Suppressor macrophage treated with lipopolysaccharide for 4 hours (primary cell): Measurements from ENCODE around the gene RPS6KA5.
"Not testable (repeated sequence)": the region's sequence is repeated elsewhere in the genome, so short reads cannot be mapped to it uniquely, and the experiment has no call there.

Source experiments
- DNase-seq: peaks from one replicate; pipeline ENCODE4 v3.0.0-alpha.2; 2020

RPS6KA5 gene

DNA sequence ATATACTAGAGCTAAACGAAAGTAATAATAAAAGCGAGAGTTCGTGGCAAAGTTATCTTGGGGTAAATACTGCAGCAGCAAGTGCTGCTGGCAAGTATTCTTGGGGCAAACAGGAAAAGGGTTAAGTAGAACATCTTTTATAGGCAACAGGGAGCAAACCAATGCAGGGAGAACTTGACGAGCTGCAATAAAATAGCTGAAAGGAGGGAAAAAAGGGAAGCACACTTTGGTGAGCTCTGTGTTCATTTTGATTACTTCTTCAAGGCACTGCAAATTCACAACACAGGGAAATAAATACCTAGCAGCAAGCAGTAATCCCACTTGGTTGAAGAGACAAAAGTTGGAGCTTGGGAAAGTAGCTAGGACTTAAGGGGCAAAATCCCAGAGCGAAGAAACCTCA, 201.9 kb downstream of the RPS6KA5 start:
- no peak for DNase-seq

DNA sequence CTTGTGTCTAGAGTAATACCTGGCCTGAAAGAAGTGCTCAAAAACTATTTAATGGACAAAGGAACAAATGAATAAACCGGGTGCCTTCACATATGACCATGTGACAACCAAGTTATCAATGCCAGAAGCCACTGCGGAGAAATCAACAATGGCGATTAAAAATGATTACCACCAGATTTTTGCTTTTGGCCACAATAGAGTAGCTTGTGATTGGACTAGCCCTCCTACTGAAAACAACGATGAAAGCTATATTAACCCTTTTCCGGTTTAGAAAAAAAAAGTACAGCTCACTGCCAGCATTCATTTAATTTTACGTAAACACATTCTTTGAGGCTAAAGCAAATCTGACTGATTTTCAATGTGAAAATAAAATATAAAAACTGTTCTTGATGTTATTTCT, 202.6 kb downstream of the RPS6KA5 start:
- DNase-seq: no peak

DNA sequence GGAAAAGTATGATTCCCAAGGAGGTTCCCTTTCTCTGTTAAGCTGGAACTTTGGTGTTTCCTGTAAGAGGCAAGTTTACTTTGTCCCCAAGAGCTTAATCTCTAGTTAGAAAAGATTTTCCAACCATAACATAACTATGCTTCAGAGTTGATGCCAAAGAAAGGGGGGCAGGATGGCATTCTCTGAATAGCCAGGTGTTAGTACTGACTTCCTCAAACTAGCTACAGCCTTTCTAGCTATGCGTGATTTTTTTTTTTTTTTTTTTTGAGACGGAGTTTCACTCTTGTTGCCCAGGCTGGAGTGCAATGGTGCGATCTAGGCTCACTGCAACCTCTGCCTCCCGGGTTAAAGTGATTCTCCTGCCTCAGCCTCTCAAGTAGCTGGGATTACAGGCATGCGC, 204.3 kb downstream of the RPS6KA5 start:
- DNase-seq: not testable (repeated sequence)

DNA sequence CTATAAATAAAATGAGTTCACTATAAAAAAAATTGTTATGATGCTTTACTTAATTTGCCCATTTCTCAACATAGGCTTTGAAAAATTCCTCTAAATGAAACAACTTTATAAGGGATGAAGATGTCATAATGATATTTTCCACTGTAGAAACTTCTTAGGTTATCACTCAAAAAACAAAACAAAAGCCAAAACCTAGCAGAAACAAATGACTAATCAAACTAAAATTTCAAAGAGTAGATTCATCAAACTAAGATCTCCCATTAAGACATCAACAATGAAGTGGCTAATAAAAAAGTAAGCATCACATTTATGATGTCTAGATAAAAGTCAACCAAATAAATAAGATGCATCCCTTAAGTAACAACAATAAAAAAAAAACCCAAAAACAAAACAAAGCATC, 207.3 kb downstream of the RPS6KA5 start:
- no peak for DNase-seq

DNA sequence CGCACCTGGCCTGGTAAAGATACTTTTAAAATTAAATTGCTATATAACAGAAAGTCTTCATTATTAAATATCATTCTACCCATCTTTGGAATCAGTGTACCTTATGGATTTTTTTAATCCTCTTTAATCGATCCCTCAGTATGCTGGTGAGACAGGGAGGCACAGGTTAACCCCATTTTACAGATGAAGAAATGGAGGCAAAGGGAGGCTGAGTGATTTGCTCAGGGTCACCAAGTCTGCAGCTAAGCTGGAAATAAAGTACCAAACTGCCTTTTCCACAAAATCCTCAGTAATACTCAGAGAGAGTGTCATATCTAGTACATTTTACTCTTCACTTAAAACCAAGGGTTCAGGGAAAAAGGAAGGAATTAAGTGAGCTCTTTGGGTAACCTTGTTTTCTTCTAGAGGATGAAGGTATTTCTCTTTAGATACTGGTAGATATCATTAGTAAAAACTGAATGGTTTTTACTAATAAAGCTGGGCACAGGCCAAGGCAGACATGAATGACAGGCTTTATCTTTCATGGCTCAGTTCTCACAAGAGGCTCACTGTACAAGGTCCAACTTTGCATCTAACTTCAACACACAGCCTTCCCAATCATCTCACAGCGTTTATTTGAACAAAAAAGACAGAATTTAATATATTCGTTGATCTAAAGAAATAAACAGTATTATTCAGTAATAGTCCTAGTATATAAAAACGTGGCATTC, 209.0 kb downstream of the RPS6KA5 start:
- DNase-seq: no peak

DNA sequence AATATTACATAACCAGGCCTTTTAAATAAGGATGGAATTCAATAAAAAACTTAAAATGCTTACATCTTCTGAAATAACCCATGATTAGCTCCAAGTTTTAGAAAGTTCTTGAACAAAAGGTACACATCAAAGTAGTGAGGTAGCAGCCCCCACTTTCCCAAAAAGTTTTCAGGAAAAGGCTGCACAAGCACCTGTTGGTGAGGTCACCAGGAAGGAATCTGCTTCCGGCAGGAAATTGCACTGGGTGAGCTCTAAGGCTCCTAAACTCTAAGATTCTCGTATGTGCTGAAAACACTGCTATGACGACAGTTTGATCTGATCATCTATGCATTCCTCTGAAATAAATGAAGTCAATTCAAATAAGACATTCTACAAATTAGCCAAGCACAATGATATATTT, 210.0 kb downstream of the RPS6KA5 start:
- no peak for DNase-seq

DNA sequence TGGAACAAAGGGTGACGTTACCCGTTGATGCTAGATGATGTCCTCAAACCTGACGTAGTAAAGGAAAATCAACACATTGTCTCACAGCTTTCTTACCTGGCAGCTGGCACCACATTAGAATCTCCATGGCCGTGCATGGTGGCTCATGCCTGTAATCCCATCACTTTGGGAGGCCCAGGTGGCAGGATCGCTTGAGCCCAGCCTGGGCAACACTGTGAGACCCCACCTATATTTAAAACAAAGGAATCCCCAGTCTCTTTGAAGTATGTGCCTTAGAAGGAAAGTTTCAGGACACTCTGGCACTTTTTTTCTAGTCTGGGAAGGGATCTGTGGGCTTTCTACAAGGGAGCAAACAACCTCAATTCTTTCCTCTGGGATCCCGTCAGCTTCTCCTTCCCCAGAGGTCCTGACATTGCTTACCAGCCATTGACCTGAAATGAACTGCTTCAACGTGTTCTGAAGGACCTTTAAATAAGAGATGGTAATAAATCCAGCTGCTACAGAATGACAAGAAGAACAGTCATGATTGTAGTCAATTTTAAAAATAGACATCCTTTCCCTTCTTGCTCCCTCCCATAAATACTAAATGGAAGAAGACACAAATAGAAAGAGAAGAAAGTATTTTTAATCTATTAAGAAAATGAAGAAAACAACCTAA, 210.5 kb downstream of the RPS6KA5 start:
- no peak for DNase-seq

DNA sequence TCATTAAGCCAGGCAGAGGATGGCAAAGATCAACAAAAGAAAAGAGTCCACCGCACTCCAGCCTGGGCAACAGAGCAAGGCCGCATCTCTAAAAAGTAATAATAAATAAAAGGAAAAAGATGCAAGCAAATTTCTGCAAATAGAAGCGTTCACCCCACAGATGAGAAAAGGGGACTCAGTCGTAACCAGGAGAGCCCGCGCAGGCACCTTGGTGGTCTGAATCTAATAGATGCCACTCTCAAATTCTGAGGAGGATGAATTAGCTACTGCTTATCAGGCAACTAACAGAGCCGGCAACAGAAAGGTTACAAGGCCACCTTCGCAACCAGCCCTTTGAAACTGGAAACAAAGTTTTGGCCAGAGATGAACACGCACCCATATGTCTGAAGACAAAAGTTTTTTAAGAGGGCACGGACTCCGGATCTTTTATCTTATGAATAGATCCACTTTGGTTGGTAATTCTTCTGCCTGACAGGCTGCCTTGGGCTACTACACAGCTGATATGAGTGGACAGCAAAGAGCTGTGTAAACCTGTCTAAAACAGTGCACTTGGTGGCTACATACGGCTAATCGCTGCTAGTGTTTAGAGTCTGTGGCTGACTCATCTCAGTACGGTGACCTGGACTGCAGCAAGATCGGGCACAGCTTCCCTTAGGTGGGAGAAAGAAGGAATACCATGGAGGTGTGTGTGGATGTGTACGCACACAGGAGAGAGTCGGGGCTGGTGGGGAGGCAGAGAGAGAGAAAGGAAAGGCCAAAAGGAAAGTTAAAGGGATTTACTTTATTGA, 211.3 kb downstream of the RPS6KA5 start:
- no peak for DNase-seq

DNA sequence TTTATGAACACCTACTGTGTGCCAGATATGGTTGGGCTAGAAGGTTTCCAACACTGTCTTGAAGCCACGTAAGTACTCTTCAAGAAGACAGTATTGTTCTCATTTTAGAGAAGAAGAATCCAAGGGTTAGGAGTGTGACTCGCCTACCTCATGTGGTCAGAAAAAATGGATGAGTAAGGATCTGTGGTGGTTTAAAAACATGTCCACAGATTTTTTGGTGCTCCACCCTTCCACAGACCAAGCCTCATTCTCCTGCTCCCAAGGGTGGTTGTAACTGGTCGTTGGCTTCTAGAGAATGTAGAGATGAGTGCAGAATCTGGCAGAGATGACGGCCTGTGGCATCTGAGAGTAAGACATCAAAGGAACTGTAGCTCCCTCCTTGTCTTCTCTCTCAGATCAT, 213.9 kb downstream of the RPS6KA5 start:
- peak; percentile 35 for DNase-seq

DNA sequence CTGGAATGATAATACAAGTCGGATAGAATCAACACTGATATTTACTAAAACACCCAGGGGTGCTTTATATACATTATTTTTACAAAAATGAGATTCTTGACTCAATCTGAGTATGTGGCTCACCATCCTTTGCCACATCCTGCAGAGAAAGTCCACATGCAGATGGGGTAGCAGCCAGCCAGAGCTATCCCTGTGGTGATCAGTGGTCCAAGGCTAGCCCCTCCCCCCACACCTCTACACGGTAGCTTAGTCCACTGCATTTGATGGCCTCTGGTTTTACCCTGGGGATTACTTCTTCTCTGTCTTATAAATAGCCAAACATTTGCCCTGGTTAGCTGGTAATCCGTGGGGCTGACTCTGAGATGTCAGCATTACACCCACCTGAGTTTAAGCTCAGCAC, 216.1 kb downstream of the RPS6KA5 start:
- DNase-seq: no peak

DNA sequence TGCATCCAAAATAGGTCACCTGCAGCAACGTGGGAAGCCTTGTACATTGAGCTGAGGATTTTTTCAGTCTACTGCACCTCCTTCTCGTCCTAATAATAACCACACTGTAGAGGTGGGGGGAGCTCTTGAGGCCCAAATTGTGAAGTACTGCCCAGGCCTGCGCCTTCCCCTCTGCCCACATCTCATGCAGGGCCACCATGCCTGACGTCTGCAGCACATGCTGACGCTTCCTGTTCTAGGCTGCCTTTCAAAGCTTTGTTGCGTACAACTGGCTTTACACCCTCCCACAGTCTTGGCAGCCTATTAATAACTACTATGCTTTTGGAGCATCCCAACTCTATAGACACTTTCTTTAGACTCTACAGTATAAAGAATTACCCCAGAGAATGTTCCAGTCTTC, 217.7 kb downstream of the RPS6KA5 start:
- DNase-seq: peak; percentile 75

DNA sequence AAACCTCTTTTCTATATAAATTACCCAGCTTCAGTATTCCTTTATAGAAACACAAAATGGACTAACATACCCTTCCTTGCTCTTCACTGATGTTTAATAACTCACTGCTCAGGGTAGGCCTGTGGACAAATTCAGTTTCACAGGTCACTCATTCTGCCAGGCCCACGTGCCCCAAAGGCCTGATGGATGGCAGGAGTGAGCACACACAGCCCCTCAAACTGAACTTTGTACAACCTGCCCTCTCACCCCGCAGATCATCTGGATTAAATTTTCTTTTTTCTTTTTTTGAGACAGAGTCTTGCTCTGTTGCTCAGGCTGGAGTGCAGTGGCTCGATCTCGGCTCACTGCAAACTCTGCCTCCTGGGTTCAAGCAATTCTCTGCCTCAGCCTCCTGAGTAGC, 219.8 kb downstream of the RPS6KA5 start:
- not testable (repeated sequence) for DNase-seq

DNA sequence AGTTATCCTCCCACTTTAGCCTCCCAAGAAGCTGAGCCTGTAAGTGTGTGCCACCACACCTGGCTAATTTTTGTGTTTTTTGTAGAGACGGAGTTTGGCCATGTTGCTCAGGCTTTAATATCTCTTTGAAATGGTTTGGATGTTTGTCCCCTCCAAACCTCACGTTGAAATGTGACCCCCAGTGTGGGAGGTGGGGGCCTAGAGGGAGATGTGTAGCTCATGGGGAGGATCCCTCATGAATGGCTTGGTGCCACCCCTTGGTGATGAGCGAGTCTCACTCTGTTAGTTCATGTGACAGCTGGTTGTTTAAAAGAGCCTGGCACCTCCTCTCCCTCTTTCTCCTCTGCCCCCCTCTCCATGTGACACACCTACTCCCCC, 220.6 kb downstream of the RPS6KA5 start:
- no peak for DNase-seq

DNA sequence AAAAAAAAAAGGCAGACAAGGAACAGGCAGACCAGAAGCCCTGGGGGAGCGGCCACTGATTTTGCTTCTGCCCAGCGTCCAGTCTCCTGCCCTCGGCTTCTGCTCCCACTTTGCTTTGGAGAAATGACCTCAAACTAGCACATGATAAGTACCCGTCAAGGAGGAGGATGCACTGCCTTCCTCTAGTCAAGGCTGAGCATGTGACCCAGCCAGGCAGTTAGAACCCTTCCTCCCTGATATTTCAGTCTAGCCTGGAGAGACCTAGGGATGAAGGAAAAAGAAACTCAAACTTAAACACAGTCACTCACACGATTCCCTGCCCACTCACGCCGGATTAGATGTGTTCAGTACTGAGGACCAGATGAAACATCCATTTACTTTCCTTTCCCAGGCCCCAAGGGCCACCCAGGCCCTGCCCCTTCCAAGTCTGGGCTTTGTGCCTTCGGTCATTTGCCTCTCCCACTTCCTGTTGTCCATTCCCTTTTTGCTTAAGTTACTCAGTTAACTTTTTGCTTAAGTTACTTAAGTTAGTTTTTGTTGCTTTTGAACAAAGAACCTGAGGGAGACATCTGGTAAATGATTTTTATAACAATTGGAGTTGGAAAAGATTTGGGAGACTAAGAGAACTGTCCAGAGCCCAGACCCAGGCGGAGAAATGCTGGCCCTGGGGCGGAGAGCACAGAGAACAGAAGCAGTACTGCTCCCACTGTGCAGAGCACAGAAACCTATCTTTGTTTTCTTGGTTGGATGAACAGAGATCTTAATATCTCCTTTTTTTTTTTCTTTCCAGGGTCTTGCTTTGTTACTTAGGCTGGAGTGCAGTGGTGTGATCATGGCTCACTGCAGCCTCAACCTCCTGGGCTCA, 221.2 kb downstream of the RPS6KA5 start:
- DNase-seq: peak; percentile 84

DNA sequence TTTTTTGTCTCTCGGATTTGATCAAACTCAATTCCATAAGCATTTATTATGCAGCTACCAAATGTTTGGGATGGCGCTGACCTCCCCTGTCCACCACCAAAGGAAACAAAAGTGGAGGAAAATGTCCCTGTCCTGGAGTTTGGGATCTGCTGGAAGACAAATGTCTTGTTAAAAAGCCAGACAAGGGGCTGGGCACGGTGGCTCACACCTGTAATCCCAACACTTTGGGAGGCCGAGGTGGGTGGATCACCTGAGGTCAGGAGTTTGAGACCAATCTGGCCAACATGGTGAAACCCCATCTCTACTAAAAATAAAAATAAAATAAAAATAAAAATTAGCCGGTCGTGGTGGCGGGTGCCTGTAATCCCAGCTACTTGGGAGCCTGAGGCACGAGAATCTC, 221.9 kb downstream of the RPS6KA5 start:
- not testable (repeated sequence) for DNase-seq

DNA sequence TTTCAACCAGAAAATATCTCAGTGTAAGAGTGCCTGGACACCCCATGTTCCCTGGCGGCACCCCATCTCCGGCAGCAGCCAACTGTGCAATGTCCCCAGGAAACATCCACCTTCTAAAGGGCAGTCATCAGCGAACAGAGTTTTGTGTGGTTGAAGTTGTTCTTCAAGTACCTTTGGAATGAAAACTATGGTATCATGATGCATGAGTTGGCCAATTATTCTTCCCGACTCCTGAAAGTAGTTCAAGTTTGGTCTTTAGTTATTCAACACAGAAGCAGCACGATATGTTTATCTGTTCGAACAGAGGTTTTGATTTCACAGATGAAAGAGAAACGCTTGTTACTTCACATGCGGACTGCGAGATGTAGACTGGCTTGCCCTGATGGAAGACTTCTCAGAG, 223.1 kb downstream of the RPS6KA5 start:
- no peak for DNase-seq

DNA sequence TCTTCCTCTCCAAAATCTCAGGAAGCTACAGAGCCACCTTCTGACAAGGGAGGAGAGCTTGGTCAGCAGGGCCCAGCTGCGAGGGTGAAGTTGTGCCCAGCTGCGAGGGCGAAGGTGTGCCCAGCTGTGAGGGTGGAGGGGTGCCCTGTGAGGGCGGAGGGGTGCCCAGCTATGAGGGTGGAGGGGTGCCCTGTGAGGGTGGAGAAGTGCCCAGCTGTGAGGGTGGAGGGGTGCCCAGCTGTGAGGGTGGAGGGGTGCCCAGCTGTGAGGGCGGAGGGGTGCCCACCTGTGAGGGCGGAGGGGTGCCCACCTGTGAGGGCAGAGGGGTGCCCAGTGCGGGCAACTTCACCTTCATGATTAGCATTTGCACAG, 223.8 kb downstream of the RPS6KA5 start:
- no peak for DNase-seq

DNA sequence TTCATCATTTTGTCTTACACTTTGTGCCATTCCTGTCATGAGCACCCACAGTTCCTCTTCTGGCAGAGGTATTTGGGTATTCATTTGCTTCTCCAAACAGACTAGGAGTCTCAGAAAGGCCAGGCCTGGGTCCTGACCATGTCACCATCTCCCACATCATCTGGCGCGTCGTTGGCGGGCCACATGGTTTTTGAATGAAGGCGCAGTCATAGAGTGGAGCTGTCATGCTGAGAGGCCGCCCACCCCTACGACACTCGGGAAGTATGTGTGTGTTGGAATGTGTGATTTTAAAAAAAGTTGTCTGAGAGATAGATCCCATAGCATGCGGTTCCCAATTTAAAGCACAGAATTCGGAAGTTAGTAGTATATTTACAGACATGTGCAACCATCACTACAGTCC, 228.6 kb downstream of the RPS6KA5 start:
- no peak for DNase-seq

DNA sequence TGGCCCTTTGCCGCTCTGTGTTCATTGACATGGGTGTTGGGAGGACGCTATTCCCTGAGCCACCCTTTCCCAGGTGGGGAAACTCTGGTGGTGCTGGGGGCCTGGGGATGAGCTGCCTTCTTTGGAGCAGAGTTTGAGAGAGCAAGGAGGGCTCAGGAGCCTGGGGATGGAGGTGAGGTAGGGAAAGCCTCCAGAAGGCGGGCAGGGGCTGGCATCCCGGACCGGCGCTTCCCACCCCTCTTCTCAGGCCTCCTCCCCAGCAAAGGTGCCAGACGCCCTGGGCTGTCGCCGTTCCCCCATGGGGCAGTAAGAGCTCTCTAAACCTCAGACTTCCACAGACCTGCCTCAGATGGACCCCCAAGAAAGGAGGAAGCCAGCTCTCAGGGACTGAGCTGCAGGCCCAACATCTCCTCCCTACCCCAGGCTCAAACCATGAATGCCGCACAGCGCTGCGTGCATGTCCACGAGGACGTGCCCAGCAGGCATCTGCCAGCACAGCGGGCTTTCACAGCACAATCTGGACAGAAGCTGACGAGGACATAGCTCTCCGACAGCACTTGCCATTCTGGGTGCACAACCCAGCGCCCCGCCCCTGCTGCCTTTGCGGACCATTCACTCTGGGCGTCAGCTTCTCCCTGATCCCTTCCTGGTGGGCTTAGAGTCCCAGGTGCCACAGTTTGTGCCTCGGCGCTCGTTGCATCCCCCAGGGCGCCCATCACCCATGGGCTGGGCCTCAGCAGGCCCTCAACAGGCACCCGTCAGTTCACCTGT, 229.3 kb downstream of the RPS6KA5 start:
- DNase-seq: no peak

DNA sequence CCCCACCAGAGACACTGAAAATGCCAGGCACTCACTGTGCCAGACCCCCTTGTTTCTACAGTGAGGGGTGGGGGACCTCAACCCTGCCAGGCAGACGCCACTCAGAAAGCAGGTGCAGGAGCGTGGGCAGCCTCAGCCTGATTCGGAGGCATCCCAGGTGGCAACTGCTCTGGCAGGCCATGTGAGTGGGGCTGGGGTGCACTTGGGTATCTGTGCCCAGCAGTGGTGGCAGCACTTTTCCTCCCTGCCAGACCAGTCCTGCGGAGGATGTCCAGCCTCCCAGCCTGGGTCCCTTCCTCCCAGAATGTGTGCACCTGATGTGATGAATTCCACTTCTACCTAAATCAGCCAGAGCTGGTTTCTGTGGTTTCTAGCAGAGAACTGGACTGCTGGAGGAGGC, 230.8 kb downstream of the RPS6KA5 start:
- no peak for DNase-seq

DNA sequence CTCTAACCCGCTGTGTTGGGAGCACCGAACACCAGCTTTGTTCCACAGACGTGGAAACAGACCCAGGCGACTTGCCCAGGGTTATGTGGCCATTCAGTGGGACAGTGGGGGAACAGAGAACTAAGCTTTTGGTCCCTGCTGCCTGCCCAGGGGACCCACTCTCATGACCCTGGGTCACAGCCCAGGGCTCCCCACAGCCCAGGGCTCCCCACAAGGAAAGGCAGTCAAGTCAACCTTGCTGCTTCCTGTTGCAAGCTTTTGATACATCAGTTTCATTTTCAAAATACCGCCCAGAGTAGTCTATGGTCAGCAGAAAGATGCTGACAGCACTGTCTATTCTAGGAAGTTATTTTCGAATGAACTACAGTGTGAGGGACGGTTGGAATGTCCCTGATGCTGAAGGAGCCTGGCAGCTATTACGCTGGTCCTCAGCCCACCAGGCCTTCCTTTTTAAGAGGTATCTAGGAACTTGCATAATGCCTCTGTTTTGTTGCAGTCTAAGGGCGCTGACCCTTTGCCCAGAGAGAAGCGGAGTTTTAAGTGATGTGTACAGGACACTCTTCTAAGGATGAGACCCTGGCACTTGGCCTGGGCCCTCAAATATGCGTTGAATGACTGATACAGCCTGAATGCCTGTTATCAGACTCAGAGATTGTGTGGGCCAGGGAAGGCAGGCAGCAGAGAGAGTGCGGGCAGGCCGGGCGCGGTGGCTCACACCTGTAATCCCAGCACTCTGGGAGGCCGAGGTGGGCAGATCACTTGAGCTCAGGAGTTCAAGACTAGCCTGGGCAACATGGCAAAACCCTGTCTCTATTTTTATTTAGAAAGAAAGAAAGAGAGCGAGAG, 231.6 kb downstream of the RPS6KA5 start:
- peak; percentile 94 for DNase-seq
